Duodenal mucosa (tissue), 2 donors: Measurements from ENCODE around the gene CYTH4.

Experiments used
- H3K27ac ChIP-seq: one replicate; pipeline ENCODE4 v1.7.0; 2013; ENCODE audit warnings: low read depth, low read length
- H3K27me3 ChIP-seq, 2 donors: one replicate each; pipeline ENCODE4 v1.7.0; 2013; ENCODE audit warnings: low read length in 2 of 2, control low read depth in 1 of 2; ENCODE audit not compliant: insufficient read depth in 2 of 2, control insufficient read depth in 1 of 2
- H3K36me3 ChIP-seq, 2 donors: one replicate each; pipeline ENCODE4 v1.7.0; 2013; ENCODE audit warnings: low read length in 2 of 2, control low read depth in 1 of 2; ENCODE audit not compliant: insufficient read depth in 2 of 2, control insufficient read depth in 1 of 2
- H3K4me1 ChIP-seq, 2 donors: one replicate each; pipeline ENCODE4 v1.7.0; 2013; ENCODE audit warnings: low read length in 2 of 2, control low read depth in 1 of 2; ENCODE audit not compliant: insufficient read depth in 2 of 2, control insufficient read depth in 1 of 2
- H3K4me3 ChIP-seq, 2 donors: one replicate each; pipeline ENCODE4 v1.7.0; 2013; ENCODE audit warnings: low read length in 2 of 2, low read depth in 1 of 2
- H3K9ac ChIP-seq, 2 donors: one replicate each; pipeline ENCODE4 v1.7.0; 2013; ENCODE audit warnings: low read length in 2 of 2, low read depth in 1 of 2
- H3K9me3 ChIP-seq, 2 donors: one replicate each; pipeline ENCODE4 v1.7.0; 2013; ENCODE audit warnings: low read length in 2 of 2, control low read depth in 1 of 2; ENCODE audit not compliant: control insufficient read depth in 1 of 2

CYTH4 gene

DNA sequence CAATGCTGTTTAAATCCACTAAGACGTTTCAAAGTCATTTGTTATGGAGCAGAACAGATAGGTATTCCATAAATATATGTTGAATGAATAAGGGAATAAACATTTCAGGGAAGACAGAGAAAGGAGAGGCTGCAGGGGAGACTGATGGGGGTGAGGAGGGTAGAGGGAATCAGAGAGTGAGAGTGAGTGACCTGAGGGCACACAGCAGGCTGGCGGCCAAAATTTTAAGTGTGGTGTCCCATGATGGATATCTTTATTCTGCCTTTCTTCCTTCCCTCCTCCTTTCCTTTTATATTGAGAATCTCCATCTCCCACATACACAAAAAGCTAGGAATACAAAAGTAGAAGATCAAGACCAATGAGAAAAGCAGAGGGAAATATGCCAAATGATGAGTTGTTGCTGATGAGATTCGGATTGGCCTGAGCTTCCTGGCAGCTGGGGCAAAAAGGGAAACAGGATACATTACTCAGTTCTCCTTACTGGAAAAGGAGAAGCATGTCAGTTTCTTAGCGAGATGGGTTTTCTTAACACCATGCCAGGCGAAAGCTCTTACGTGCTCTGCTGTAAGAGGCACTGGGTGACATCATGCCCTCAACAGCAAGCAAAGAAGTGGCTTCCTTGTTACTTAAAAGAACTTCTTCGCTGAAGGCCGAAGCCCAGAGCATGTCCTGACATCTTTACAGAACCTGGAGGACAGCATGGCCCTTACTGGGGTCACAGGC lies 11.2 kb upstream of the CYTH4 start:
- Histone ChIP-seq H3K36me3 (no peaks in the 10 kb centered on the region), H3K9me3 (no peaks in the 10 kb centered on the region), H3K4me1 (peaks cover 0 to 6% of the 10 kb centered on the region in 2 donors), H3K27me3 (peaks cover 0 to 3% of the 10 kb centered on the region in 2 donors), H3K4me3 (no peak overlapping the region), H3K9ac (no peak overlapping the region), H3K27ac (no peak overlapping the region)

DNA sequence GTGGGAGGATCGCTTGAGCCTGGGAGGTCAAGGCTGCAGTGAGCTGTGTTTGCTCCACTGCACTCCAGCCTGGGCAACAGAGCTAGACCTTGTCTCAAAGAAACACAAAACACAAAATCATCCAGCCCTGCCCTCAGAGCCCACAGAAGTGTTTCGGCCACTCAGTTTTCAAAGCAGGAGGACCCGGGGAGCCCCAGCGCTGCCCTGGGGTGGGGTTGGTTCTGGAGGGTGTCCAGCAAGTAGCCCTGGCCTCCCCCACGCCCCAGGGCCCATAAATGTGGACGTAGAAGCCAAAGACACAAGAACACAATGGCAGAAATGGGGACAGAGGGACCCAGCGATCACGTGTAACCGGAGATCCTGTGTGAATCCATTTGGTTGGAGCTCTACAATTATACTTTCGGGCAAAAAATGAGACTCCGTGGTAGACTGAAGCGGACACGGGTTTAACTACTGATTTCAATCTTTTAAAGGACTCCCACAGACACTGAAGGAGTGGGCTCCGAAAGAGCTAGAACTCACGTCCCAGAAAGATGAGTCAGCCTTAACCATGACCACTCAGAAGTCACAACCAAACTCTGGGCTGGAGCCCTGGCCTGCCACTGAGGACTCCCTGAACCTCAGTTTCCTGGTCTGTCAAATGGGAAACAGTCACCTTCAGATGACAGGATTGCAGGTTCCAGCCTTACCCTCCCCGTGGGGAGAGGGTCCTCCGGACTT lies 9.0 kb upstream of the CYTH4 start:
- no peaks in the 10 kb centered on the region for H3K36me3 ChIP-seq
- H3K9me3 ChIP-seq, result no peaks in the 10 kb centered on the region
- no peak overlapping the region for H3K9ac ChIP-seq
- peaks cover 0 to 6% of the 10 kb centered on the region in 2 donors for H3K4me1 ChIP-seq
- H3K4me3 ChIP-seq, result no peak overlapping the region
- no peak overlapping the region for H3K27ac ChIP-seq
- peaks cover 0 to 3% of the 10 kb centered on the region in 2 donors for H3K27me3 ChIP-seq

DNA sequence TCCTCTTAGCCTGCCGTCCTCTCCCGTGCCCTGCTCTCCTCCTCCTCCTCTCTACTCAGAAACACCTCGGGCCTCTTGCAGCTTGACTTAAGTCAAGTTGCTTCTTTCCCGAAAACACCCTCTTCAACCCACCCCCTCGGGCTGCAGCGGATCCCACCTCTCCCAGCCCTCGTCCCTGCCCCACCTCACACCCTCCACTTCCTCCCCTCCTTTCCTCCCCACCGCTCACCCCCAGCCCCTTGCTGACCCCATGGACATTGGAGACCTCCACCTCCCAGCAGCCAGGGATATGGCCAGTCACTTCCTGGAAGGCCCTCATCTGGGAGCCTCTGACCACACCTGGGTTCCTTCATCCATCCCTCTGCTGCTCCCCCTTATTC lies 8.5 kb upstream of the CYTH4 start:
- H3K36me3 ChIP-seq, result no peaks in the 10 kb centered on the region
- no peak overlapping the region for H3K9ac ChIP-seq
- peaks cover 0 to 6% of the 10 kb centered on the region in 2 donors for H3K4me1 ChIP-seq
- no peaks in the 10 kb centered on the region for H3K9me3 ChIP-seq
- H3K4me3 ChIP-seq, result no peak overlapping the region
- peaks cover 0 to 3% of the 10 kb centered on the region in 2 donors for H3K27me3 ChIP-seq
- H3K27ac ChIP-seq, result no peak overlapping the region

DNA sequence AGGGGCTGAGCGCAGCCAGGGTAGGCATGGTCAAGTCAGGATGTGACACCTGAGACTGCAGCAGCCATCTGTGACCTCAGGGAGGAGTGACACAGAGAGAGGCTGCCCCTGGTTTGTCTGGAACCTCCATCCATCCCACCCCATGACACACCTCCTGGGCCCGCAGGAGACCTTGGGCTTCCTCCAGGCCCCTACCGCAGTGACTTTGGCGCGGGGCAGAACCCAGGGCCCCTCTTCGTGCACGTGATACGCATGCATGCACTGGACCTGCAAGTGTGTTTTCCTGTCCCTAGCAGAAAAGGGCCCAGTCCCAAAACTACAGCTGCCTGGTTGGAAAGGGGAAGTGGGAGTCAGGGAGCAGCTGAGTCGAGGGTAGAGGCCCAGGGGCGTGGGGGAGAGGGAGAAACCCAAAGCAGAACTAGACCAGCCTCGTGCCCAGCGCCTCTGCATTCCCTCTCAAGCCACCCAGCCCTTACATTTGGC lies 7.9 kb upstream of the CYTH4 start:
- Histone ChIP-seq H3K27ac (no peak overlapping the region), H3K4me3 (no peak overlapping the region), H3K9me3 (no peaks in the 10 kb centered on the region), H3K9ac (no peak overlapping the region), H3K27me3 (peaks cover 0 to 3% of the 10 kb centered on the region in 2 donors), H3K4me1 (peaks cover 0 to 6% of the 10 kb centered on the region in 2 donors), H3K36me3 (no peaks in the 10 kb centered on the region)

DNA sequence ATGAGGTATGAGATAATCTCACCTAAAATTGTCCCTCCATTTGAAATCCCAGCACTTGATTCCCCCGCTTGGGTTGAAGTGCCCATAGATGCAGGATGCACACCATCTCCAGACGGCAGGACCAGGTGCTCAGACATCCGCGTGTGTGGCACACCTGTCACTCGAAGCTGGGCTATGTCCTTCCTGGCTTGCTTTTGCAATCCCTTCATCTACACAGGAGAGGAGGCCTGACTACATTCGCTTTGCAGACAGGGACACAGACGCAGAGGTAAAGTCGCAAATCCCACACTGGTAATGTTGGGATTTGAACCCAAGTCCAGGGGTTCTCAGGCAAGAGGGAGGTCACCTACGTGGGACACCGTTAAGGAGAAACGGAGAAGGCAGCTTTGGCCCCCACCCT lies 7.2 kb upstream of the CYTH4 start:
- peaks cover 0 to 6% of the 10 kb centered on the region in 2 donors for H3K4me1 ChIP-seq
- H3K27ac ChIP-seq, result no peak overlapping the region
- H3K36me3 ChIP-seq, result no peaks in the 10 kb centered on the region
- no peak overlapping the region for H3K9ac ChIP-seq
- no peaks in the 10 kb centered on the region for H3K9me3 ChIP-seq
- H3K27me3 ChIP-seq, result no peaks in the 10 kb centered on the region
- no peak overlapping the region for H3K4me3 ChIP-seq

DNA sequence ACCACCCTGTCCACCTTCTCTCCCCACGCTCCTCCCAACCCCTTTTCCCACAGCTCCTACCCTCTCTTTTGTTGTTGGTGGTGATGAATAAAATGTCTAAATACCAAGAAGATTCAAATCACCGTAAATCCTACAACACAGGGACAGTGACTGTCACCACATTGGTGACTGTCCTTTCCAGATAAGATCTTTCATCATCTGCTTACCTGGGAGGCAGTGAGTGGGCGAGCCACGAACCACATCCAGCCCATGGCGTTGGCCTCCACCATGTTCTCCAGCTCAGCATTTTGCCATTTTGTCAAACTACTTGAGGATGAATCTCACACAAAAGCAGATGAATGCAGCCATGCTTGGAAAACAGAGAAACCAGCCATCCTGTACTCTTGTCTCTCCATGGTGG lies 6.7 kb upstream of the CYTH4 start:
- no peak overlapping the region for H3K27ac ChIP-seq
- H3K4me3 ChIP-seq, result no peak overlapping the region
- H3K36me3 ChIP-seq, result no peaks in the 10 kb centered on the region
- H3K9me3 ChIP-seq, result no peaks in the 10 kb centered on the region
- no peaks in the 10 kb centered on the region for H3K27me3 ChIP-seq
- H3K9ac ChIP-seq, result no peak overlapping the region
- peaks cover 0 to 6% of the 10 kb centered on the region in 2 donors for H3K4me1 ChIP-seq

DNA sequence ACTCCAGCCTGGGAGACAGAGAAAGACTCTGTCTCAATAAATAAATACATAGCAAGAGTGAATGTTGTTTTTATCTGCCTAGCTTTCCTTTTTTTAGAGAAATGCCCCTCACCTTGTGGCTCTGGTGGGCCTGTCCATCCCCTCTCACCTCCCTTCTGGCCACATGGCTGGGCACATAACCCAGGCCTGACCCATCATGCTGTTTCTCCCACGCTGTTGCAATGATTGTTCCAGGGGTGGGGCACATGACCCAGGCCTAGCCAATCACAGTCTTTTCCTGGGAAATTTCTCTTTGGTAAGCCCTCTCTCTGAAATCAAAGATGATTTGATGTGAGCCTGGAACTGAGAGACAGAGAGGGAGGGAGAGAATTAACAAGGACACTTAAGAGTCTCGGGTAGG lies 5.5 kb upstream of the CYTH4 start:
- no peaks in the 10 kb centered on the region for H3K27me3 ChIP-seq
- no peak overlapping the region for H3K27ac ChIP-seq
- no peaks in the 10 kb centered on the region for H3K9me3 ChIP-seq
- H3K9ac ChIP-seq, result no peak overlapping the region
- H3K4me1 ChIP-seq, result peaks cover 0 to 6% of the 10 kb centered on the region in 2 donors
- no peak overlapping the region for H3K4me3 ChIP-seq
- H3K36me3 ChIP-seq, result no peaks in the 10 kb centered on the region

DNA sequence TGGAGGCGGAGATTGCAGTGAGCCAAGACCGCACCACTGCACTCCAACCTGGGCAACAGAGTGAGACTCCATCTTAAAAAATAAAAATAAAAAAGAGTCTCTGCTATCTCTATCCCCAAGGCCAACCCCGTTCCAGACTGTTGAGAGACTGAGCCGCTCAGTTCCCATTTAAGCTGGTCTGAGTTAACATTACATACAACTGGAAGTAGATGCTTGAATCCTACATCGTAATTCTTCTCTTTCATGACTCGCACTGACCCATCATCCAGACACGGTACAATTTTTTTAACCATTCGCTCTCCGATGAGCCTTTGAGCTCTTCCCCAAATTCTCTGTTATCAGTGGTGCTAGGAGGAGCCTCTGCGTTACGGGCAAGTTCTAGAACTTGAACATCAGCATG lies 4.9 kb upstream of the CYTH4 start:
- Histone ChIP-seq H3K9me3 (no peaks in the 10 kb centered on the region), H3K4me1 (peaks cover 0 to 6% of the 10 kb centered on the region in 2 donors), H3K4me3 (no peak overlapping the region), H3K9ac (no peak overlapping the region), H3K27me3 (peaks cover 0 to 5% of the 10 kb centered on the region in 2 donors), H3K36me3 (no peaks in the 10 kb centered on the region), H3K27ac (no peak overlapping the region)

DNA sequence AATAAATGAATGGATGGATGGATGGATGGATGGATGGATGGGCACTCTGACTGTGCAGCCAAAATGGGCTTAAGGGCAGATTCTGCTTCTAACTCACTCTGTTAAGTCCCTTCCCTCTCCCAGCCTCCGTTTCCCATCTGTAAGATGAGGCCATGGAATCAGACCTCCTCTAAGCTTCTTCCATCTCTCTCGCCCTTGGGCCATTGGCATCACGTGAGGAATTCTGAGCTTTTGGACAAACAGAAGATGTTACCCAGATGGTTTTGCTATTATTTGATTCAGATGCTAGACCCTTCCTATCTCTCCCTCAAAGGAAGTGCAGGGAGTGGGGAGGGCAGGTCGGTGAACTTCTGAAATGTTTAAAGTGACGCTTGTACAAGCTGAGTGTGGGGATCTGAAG lies 4.0 kb upstream of the CYTH4 start:
- no peak overlapping the region for H3K4me3 ChIP-seq
- H3K4me1 ChIP-seq, result peaks cover 0 to 6% of the 10 kb centered on the region in 2 donors
- no peaks in the 10 kb centered on the region for H3K9me3 ChIP-seq
- H3K27me3 ChIP-seq, result peaks cover 0 to 5% of the 10 kb centered on the region in 2 donors
- H3K36me3 ChIP-seq, result no peaks in the 10 kb centered on the region
- no peak overlapping the region for H3K9ac ChIP-seq
- no peak overlapping the region for H3K27ac ChIP-seq

DNA sequence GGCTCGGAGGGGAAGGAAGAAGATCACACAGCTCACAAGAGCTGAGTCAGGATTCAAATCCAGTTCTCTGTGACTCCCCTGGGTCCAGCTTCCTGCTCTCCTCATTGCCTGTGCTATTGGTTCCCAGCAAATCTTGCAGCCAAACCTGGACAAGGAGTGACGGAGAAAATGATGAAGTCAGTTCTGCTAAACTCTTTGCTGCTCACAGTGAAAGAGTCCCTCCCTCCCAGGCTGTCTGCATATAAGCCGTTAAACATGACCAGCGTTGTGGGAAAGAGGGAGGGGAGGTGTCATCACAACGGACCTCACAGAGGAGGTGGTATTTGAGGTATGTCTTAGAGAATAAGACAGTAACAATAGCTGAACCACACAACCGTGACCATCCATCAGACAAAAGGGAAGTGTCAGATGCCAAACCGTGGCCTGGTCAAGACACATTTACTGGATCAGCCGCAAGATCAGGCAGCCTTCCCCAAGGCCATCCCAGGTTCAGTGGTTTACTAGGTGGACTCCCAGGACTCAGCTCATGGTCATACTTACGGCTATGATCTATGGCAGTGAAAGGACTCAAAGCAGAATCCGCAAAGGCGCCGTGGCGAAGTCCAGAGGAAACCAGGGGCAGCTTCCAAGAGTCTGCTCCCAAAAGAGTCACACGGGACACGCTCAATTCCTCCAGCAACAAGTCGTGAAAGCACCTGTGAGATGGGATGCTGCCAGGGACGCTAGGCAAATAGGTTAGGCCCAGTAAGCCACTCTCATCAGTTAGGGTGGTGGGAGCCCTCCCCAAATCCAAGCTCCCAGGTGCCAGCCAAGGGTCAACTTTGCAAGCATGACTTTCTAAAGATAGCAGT lies 2.8 kb upstream of the CYTH4 start:
- no peak overlapping the region for H3K27ac ChIP-seq
- H3K36me3 ChIP-seq, result no peaks in the 10 kb centered on the region
- no peak overlapping the region for H3K9ac ChIP-seq
- H3K4me3 ChIP-seq, result no peak overlapping the region
- H3K9me3 ChIP-seq, result no peaks in the 10 kb centered on the region
- H3K4me1 ChIP-seq, result peaks cover 0 to 11% of the 10 kb centered on the region in 2 donors
- peaks cover 0 to 5% of the 10 kb centered on the region in 2 donors for H3K27me3 ChIP-seq
